ENCODE results near the gene PLXNA1.

Gene PLXNA1

GRCh38 chr3:126983653-126984390 lies 907 bp downstream of the PLXNA1 start:
- DNase-seq (ENCODE audit: low spot score): no peak
- Histone ChIP-seq H3K36me3 (ENCODE audit: low read depth) (peaks cover 8% of the 10 kb centered on the region), H3K27me3 (ENCODE audit: insufficient read depth, poor library complexity, severe bottlenecking) (no peaks in the 10 kb centered on the region), H3K4me1 (ENCODE audit: insufficient read depth, poor library complexity, severe bottlenecking) (peaks cover 5% of the 10 kb centered on the region), H3K9me3 (ENCODE audit: severe bottlenecking) (no peaks in the 10 kb centered on the region), H3K4me3 (ENCODE audit: severe bottlenecking) (peak overlapping the region; percentile 75), H3K27ac (ENCODE audit: poor library complexity, severe bottlenecking) (peak overlapping the region; percentile 65)
- peak; percentile 26 for ATAC-seq (ENCODE audit: low read depth)
- TF ChIP-seq CTCF (IDR thresholded peaks at IDR 0.05; ENCODE audit: poor library complexity, severe bottlenecking): no peak

GRCh38 chr3:126984391-126985131 lies 1.6 kb downstream of the PLXNA1 start:
- no peak for DNase-seq (ENCODE audit: low spot score)
- H3K4me1 ChIP-seq (ENCODE audit: insufficient read depth, poor library complexity, severe bottlenecking): peaks cover 5% of the 10 kb centered on the region
- TF ChIP-seq CTCF (IDR thresholded peaks at IDR 0.05; ENCODE audit: poor library complexity, severe bottlenecking): no peak
- peaks cover 15% of the 10 kb centered on the region for H3K36me3 ChIP-seq (ENCODE audit: low read depth)
- ATAC-seq (ENCODE audit: low read depth): no peak
- H3K27ac ChIP-seq (ENCODE audit: poor library complexity, severe bottlenecking): peak overlapping the region; percentile 65
- H3K4me3 ChIP-seq (ENCODE audit: severe bottlenecking): peak overlapping the region; percentile 75
- no peaks in the 10 kb centered on the region for H3K27me3 ChIP-seq (ENCODE audit: insufficient read depth, poor library complexity, severe bottlenecking)
- no peaks in the 10 kb centered on the region for H3K9me3 ChIP-seq (ENCODE audit: severe bottlenecking)

- Histone ChIP-seq H3K4me3 (ENCODE audit: severe bottlenecking) (no peak overlapping the region), H3K9me3 (ENCODE audit: severe bottlenecking) (no peaks in the 10 kb centered on the region), H3K4me1 (ENCODE audit: insufficient read depth, poor library complexity, severe bottlenecking) (peaks cover 5% of the 10 kb centered on the region), H3K27me3 (ENCODE audit: insufficient read depth, poor library complexity, severe bottlenecking) (no peaks in the 10 kb centered on the region), H3K36me3 (ENCODE audit: low read depth) (peaks cover 23% of the 10 kb centered on the region), H3K27ac (ENCODE audit: poor library complexity, severe bottlenecking) (no peak overlapping the region)
- DNase-seq (ENCODE audit: low spot score) (no peak), ATAC-seq (ENCODE audit: low read depth) (no peak)
- no peak for TF ChIP-seq CTCF (IDR thresholded peaks at IDR 0.05; ENCODE audit: poor library complexity, severe bottlenecking)
Measured at GRCh38 chr3:126985132-126985985, 2.4 kb downstream of the PLXNA1 start.

- H3K36me3 ChIP-seq (ENCODE audit: low read depth): peaks cover 30% of the 10 kb centered on the region
- H3K27ac ChIP-seq (ENCODE audit: poor library complexity, severe bottlenecking): no peak overlapping the region
- DNase-seq (ENCODE audit: low spot score) (no peak), ATAC-seq (ENCODE audit: low read depth) (no peak)
- no peaks in the 10 kb centered on the region for H3K9me3 ChIP-seq (ENCODE audit: severe bottlenecking)
- no peaks in the 10 kb centered on the region for H3K27me3 ChIP-seq (ENCODE audit: insufficient read depth, poor library complexity, severe bottlenecking)
- H3K4me1 ChIP-seq (ENCODE audit: insufficient read depth, poor library complexity, severe bottlenecking): peaks cover 5% of the 10 kb centered on the region
- H3K4me3 ChIP-seq (ENCODE audit: severe bottlenecking): no peak overlapping the region
- no peak for TF ChIP-seq CTCF (IDR thresholded peaks at IDR 0.05; ENCODE audit: poor library complexity, severe bottlenecking)
Measured at GRCh38 chr3:126986001-126986400, 3.1 kb downstream of the PLXNA1 start.

All from RWPE2 (cell line).